ENCODE data around the gene PALM2AKAP2. TPM values are rescaled to one million over a fixed set of nuclear protein-coding genes. Genes with fewer than 3 reads are reported as not detected.

PALM2AKAP2 gene
- total and polyA plus RNA-seq, 10 donors = 0.03 to 1.7 (median 1.2) TPM; not detected in 5

- H3K27me3 ChIP-seq (replicated peaks in 1 of 7) = peaks cover 0 to 20% (median 0%) of the 10 kb centered on the region in 7 donors
- WGBS, 5 donors = 63 to 79% (median 71%) methylated on average over 3 of the region's 3 CpGs
- no peak overlapping the region for H3K27ac ChIP-seq
- no peaks in the 10 kb centered on the region for H3K9me3 ChIP-seq
- DNase-seq = no peak
- no peaks in the 10 kb centered on the region for H3K4me1 ChIP-seq
- TF ChIP-seq, protein P1, sequence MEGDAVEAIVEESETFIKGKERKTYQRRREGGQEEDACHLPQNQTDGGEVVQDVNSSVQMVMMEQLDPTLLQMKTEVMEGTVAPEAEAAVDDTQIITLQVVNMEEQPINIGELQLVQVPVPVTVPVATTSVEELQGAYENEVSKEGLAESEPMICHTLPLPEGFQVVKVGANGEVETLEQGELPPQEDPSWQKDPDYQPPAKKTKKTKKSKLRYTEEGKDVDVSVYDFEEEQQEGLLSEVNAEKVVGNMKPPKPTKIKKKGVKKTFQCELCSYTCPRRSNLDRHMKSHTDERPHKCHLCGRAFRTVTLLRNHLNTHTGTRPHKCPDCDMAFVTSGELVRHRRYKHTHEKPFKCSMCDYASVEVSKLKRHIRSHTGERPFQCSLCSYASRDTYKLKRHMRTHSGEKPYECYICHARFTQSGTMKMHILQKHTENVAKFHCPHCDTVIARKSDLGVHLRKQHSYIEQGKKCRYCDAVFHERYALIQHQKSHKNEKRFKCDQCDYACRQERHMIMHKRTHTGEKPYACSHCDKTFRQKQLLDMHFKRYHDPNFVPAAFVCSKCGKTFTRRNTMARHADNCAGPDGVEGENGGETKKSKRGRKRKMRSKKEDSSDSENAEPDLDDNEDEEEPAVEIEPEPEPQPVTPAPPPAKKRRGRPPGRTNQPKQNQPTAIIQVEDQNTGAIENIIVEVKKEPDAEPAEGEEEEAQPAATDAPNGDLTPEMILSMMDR (IDR thresholded peaks at IDR 0.05 in 8 of 11, conservative IDR thresholded peaks at IDR 0.05 in 3 of 11) = no peak
- TF ChIP-seq POLR2AphosphoS5 (IDR thresholded peaks at IDR 0.05) = no peak
- no peak for TF ChIP-seq POLR2A (IDR thresholded peaks at IDR 0.05)
- no peaks in the 10 kb centered on the region for H3K36me3 ChIP-seq
- intact Hi-C loops (cut with DNase I; ENCODE audit: low total_unique reads) = no loop called here
- H3K4me3 ChIP-seq = no peak overlapping the region
These were observed 20.4 kb upstream of the PALM2AKAP2 start for GRCh38 chr9:109759589-109759988.

GRCh38 chr9:109765278-109765677 is 14.7 kb upstream of the PALM2AKAP2 start:
- intact Hi-C loops (cut with DNase I; ENCODE audit: low total_unique reads) = no loop called here
- Histone ChIP-seq H3K27ac (no peak overlapping the region), H3K27me3 (replicated peaks in 1 of 7) (peaks cover 0 to 39% (median 0%) of the 10 kb centered on the region in 7 donors), H3K4me1 (no peaks in the 10 kb centered on the region), H3K36me3 (no peaks in the 10 kb centered on the region), H3K9me3 (no peaks in the 10 kb centered on the region), H3K4me3 (no peak overlapping the region)
- 80 to 97% (median 89%) methylated on average over 2 of the region's 2 CpGs for WGBS, 5 donors
- no peak for DNase-seq
- no peak for TF ChIP-seq POLR2AphosphoS5 (IDR thresholded peaks at IDR 0.05)
- no peak for TF ChIP-seq POLR2A (IDR thresholded peaks at IDR 0.05)
- TF ChIP-seq, protein P1 (IDR thresholded peaks at IDR 0.05 in 8 of 11, conservative IDR thresholded peaks at IDR 0.05 in 3 of 11) = no peak

DNA sequence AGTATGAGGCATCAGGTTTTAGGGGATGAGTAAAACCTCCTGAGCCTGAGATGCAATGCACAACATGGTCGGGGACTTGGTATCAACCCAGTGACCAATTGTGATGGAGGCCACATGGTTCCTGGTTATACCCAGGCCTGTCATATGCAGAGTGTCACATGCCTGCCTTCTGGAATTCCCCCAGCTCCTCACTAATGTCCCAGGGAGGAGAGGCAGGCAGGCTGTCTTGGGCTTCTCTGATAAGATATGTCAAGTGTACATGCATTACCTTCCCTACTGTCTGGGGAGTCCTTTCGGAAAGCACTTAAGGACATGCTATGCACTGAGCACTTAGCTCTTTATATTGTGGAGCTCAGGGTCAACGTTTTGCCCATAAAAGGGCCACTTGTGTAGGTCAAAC is 14.2 kb upstream of the PALM2AKAP2 start:
- WGBS, 5 donors = 50 to 67% (median 61%) methylated on average over 2 to 3 of the region's 3 CpGs

GRCh38 chr9:109766351-109766750 is 13.6 kb upstream of the PALM2AKAP2 start:
- no peak overlapping the region for H3K27ac ChIP-seq
- TF ChIP-seq POLR2A (IDR thresholded peaks at IDR 0.05) (no peak), POLR2AphosphoS5 (IDR thresholded peaks at IDR 0.05) (no peak)
- TF ChIP-seq, protein P1 (IDR thresholded peaks at IDR 0.05 in 8 of 11, conservative IDR thresholded peaks at IDR 0.05 in 3 of 11) = no peak
- no peaks in the 10 kb centered on the region for H3K4me1 ChIP-seq
- intact Hi-C loops (cut with DNase I; ENCODE audit: low total_unique reads) = no loop called here
- no peak for DNase-seq
- H3K36me3 ChIP-seq = no peaks in the 10 kb centered on the region
- H3K4me3 ChIP-seq = no peak overlapping the region
- H3K27me3 ChIP-seq (replicated peaks in 1 of 7) = peaks cover 0 to 48% (median 0%) of the 10 kb centered on the region in 7 donors
- H3K9me3 ChIP-seq = no peaks in the 10 kb centered on the region
- WGBS, 5 donors = 79 to 91% (median 89%) methylated on average over 2 of the region's 2 CpGs

More for the DNA sequence above, 14.2 kb upstream of the PALM2AKAP2 start:
- no peaks in the 10 kb centered on the region for H3K9me3 ChIP-seq
- no peaks in the 10 kb centered on the region for H3K36me3 ChIP-seq
- TF ChIP-seq, protein P1 (IDR thresholded peaks at IDR 0.05 in 8 of 11, conservative IDR thresholded peaks at IDR 0.05 in 3 of 11) = no peak
- TF ChIP-seq POLR2A (IDR thresholded peaks at IDR 0.05) = no peak
- no peak for TF ChIP-seq POLR2AphosphoS5 (IDR thresholded peaks at IDR 0.05)
- intact Hi-C loops (cut with DNase I; ENCODE audit: low total_unique reads) = no loop called here
- H3K27me3 ChIP-seq (replicated peaks in 1 of 7) = peaks cover 0 to 43% (median 0%) of the 10 kb centered on the region in 7 donors
- DNase-seq = no peak
- H3K4me1 ChIP-seq = no peaks in the 10 kb centered on the region
- H3K27ac ChIP-seq = no peak overlapping the region
- no peak overlapping the region for H3K4me3 ChIP-seq

Measured in spleen (tissue), 11 donors.